Right lobe of liver (tissue), 4 donors: ENCODE data around the gene BRICD5.

ENCODE experiments used
- POLR2A ChIP-seq: fragments of 450-650 bp; IDR thresholded peaks from one replicate; pipeline ENCODE4 v1.6.1; 2017; ENCODE audit warnings: antibody characterized with exemption, mild to moderate bottlenecking
- TF ChIP-seq, protein P1 (sequence below), 4 donors: fragments of 200-600 bp in 3 of 4; fragments of 450-650 bp in 1 of 4; IDR thresholded peaks; one replicate each; pipeline versions ENCODE4 v1.5.1 to v1.8.0; 2016 to 2022; ENCODE audit warnings: antibody characterized with exemption in 4 of 4, mild to moderate bottlenecking in 2 of 4
- donor health status: DM: no; HTN: no; CAD: no.
- donor health status: DM: no; HTN: no; CAD: no.
- donor health status: DM: no; HTN: yes; CAD: no.

- TF ChIP-seq, protein P1, sequence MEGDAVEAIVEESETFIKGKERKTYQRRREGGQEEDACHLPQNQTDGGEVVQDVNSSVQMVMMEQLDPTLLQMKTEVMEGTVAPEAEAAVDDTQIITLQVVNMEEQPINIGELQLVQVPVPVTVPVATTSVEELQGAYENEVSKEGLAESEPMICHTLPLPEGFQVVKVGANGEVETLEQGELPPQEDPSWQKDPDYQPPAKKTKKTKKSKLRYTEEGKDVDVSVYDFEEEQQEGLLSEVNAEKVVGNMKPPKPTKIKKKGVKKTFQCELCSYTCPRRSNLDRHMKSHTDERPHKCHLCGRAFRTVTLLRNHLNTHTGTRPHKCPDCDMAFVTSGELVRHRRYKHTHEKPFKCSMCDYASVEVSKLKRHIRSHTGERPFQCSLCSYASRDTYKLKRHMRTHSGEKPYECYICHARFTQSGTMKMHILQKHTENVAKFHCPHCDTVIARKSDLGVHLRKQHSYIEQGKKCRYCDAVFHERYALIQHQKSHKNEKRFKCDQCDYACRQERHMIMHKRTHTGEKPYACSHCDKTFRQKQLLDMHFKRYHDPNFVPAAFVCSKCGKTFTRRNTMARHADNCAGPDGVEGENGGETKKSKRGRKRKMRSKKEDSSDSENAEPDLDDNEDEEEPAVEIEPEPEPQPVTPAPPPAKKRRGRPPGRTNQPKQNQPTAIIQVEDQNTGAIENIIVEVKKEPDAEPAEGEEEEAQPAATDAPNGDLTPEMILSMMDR (IDR thresholded peaks at IDR 0.05), result no peak
- no peak for TF ChIP-seq POLR2A
Observed at GRCh38 chr16:2229632-2230250, 19.1 kb upstream of the BRICD5 start.
